Type B pancreatic cell (in vitro differentiated cells): ENCODE measurements around the gene GIPR. TPM values are rescaled to one million over a fixed set of nuclear protein-coding genes. Genes with fewer than 3 reads are reported as not detected.

Experiments used
- DNase-seq: peaks from one replicate; pipeline ENCODE4 v3.0.0; 2021; ENCODE audit warnings: mixed read lengths; ENCODE audit not compliant: unreplicated experiment; ENCODE audit errors: extremely low spot score
- H3K27ac Mint-ChIP-seq: 2 replicates; pipeline ENCODE4 v1.8.0; 2021; ENCODE audit warnings: mild to moderate bottlenecking, mixed read lengths
- H3K27me3 Mint-ChIP-seq: 2 replicates; pipeline ENCODE4 v1.8.0; 2021; ENCODE audit warnings: mixed read lengths
- H3K36me3 Mint-ChIP-seq: 2 replicates; pipeline ENCODE4 v1.8.0; 2021; ENCODE audit warnings: mixed read lengths
- H3K4me1 Mint-ChIP-seq: one replicate; pipeline ENCODE4 v1.8.0; 2021; ENCODE audit warnings: mixed read lengths; ENCODE audit not compliant: unreplicated experiment
- H3K4me3 Mint-ChIP-seq: 2 replicates; pipeline ENCODE4 v1.8.0; 2021; ENCODE audit warnings: mild to moderate bottlenecking, mixed read lengths
- H3K9me3 Mint-ChIP-seq: 2 replicates; pipeline ENCODE4 v1.8.0; 2021; ENCODE audit warnings: mixed read lengths
- CTCF ChIP-seq: fragments of 200-600 bp; sonication (generic); conservative IDR thresholded peaks from 2 replicates; pipeline ENCODE4 v1.5.0; 2021; ENCODE audit warnings: antibody characterized with exemption, mild to moderate bottlenecking
- total RNA-seq: library from RNA; stranded (reverse); gene quantifications from 2 replicates; pipeline ENCODE4 v1.2.1, GENCODE V29; 2021; ENCODE audit warnings: low replicate concordance

The GIPR gene
- total RNA-seq, 1 donor from 2014 or later, result 8.0 TPM

GRCh38 chr19:45687599-45687998, 19.6 kb downstream of the GIPR start:
- Mint-ChIP-seq H3K27ac (no peak overlapping the region), H3K4me3 (no peak overlapping the region), H3K36me3 (peaks cover 4% of the 10 kb centered on the region), H3K9me3 (no peaks in the 10 kb centered on the region), H3K27me3 (no peaks in the 10 kb centered on the region), H3K4me1 (peaks cover 12% of the 10 kb centered on the region)
- TF ChIP-seq CTCF, result no peak
- no peak for DNase-seq

GRCh38 chr19:45691516-45692186, 23.6 kb downstream of the GIPR start, which contains the start of gene SNRPD2:
Gene SNRPD2 (minus strand): TSS chr19:45691953. CDS start chr19:45691888, 65 bp downstream.
- peaks cover 4% of the 10 kb centered on the region for H3K36me3 Mint-ChIP-seq
- TF ChIP-seq CTCF, result peak; percentile 45
- H3K4me3 Mint-ChIP-seq, result peak within 1 kb of the TSS; percentile 98
- no peaks in the 10 kb centered on the region for H3K27me3 Mint-ChIP-seq
- H3K4me1 Mint-ChIP-seq, result peaks cover 12% of the 10 kb centered on the region
- peak within 1 kb of the TSS; percentile 98 for H3K27ac Mint-ChIP-seq
- H3K9me3 Mint-ChIP-seq, result no peaks in the 10 kb centered on the region
- DNase-seq, result peak; percentile 94

- peak within 1 kb of the TSS; percentile 98 for H3K4me3 Mint-ChIP-seq
- H3K36me3 Mint-ChIP-seq, result peaks cover 5% of the 10 kb centered on the region
- peaks cover 12% of the 10 kb centered on the region for H3K4me1 Mint-ChIP-seq
- H3K27me3 Mint-ChIP-seq, result no peaks in the 10 kb centered on the region
- TF ChIP-seq CTCF, result no peak
- DNase-seq, result peak; percentile 96
- peak within 1 kb of the TSS; percentile 98 for H3K27ac Mint-ChIP-seq
- no peaks in the 10 kb centered on the region for H3K9me3 Mint-ChIP-seq
Observed at GRCh38 chr19:45692187-45693105, 24.4 kb downstream of the GIPR start, which contains the start of gene QPCTL. Gene QPCTL (plus strand): TSS chr19:45692666. CDS start chr19:45692704, 38 bp downstream.

- H3K9me3 Mint-ChIP-seq, result no peaks in the 10 kb centered on the region
- no peaks in the 10 kb centered on the region for H3K27me3 Mint-ChIP-seq
- TF ChIP-seq CTCF, result peak; percentile 94
- H3K36me3 Mint-ChIP-seq, result peaks cover 8% of the 10 kb centered on the region
- DNase-seq, result peak; percentile 87
- peaks cover 12% of the 10 kb centered on the region for H3K4me1 Mint-ChIP-seq
- H3K27ac Mint-ChIP-seq, result peak overlapping the region; percentile 98
- peak overlapping the region; percentile 98 for H3K4me3 Mint-ChIP-seq
Observed at GRCh38 chr19:45693106-45693788, 25.2 kb downstream of the GIPR start.

- no peak for TF ChIP-seq CTCF
- Mint-ChIP-seq H3K27me3 (no peaks in the 10 kb centered on the region), H3K4me1 (no peaks in the 10 kb centered on the region), H3K36me3 (peaks cover 8% of the 10 kb centered on the region), H3K9me3 (no peaks in the 10 kb centered on the region), H3K27ac (no peak overlapping the region), H3K4me3 (no peak overlapping the region)
- DNase-seq, result no peak
Observed at GRCh38 chr19:45701676-45702075, 33.7 kb downstream of the GIPR start.
